Sigmoid colon (tissue), 7 donors: ENCODE measurements around the gene NPS. TPM values are rescaled to one million over a fixed set of nuclear protein-coding genes. Genes with fewer than 3 reads are reported as not detected.

ENCODE experiments used
- DNase-seq: peaks from one replicate; pipeline ENCODE4 v3.0.0-alpha.2; 2019
- H3K27ac ChIP-seq, 4 donors: fragments of 200-600 bp; sonication (generic); one replicate each; pipeline ENCODE4 v1.5.1; 2016 to 2019; ENCODE audit warnings: mild to moderate bottlenecking in 1 of 4
- H3K27me3 ChIP-seq, 3 donors: fragments of 200-600 bp; sonication (generic); one replicate each; pipeline ENCODE4 v1.5.1; 2019; ENCODE audit warnings: mild to moderate bottlenecking in 1 of 3
- H3K36me3 ChIP-seq, 4 donors: fragments of 200-600 bp; sonication (generic); one replicate each; pipeline ENCODE4 v1.5.1; 2016 to 2019
- H3K4me1 ChIP-seq, 4 donors: fragments of 200-600 bp; sonication (generic); one replicate each; pipeline ENCODE4 v1.5.1; 2017 to 2019
- H3K4me3 ChIP-seq, 4 donors: fragments of 200-600 bp; sonication (generic); one replicate each; pipeline ENCODE4 v1.5.1; 2017 to 2019; ENCODE audit warnings: mild to moderate bottlenecking in 2 of 4, moderate library complexity in 1 of 4
- H3K9me3 ChIP-seq, 4 donors: fragments of 200-600 bp in 3 of 4; sonication (generic) in 3 of 4; one replicate each; pipeline versions ENCODE4 v1.5.1 to v1.6.1; 2013 to 2019
- CTCF ChIP-seq, 4 experiments: fragments of 450-650 bp in 3 of 4; fragments of 200-600 bp in 1 of 4; IDR thresholded peaks; one replicate each; pipeline ENCODE4 v1.5.1; 2016 to 2019; ENCODE audit warnings: antibody characterized with exemption in 4 of 4, mild to moderate bottlenecking in 3 of 4, moderate library complexity in 2 of 4
- EP300 ChIP-seq, 4 donors: sonication (generic); formaldehyde crosslinking; IDR thresholded peaks; one replicate each; pipeline ENCODE4 v1.6.1; 2017; ENCODE audit warnings: antibody characterized with exemption in 4 of 4
- POLR2A ChIP-seq, 2 donors: fragments of 450-650 bp; IDR thresholded peaks; one replicate each; pipeline ENCODE4 v1.6.1; 2016; ENCODE audit warnings: antibody characterized with exemption in 2 of 2, mild to moderate bottlenecking in 2 of 2, moderate library complexity in 2 of 2
- POLR2AphosphoS5 ChIP-seq, 4 donors: sonication (generic); formaldehyde crosslinking; IDR thresholded peaks; one replicate each; pipeline ENCODE4 v1.6.1; 2017; ENCODE audit warnings: antibody characterized with exemption in 4 of 4
- WGBS, 2 donors: extraction: QIAGEN DNeasy Blood & Tissue Kit; methylation state at CpG; one replicate each; pipeline ENCODE4 v1.1.7; 2013; 5-methylcytosine and 5-hydroxymethylcytosine counted together
- intact Hi-C: fragments of 100-400 bp; cut with DNase I; formaldehyde crosslinking; loops from one replicate; pipeline ENCODE4 v1.15.1; 2023
- polyA plus RNA-seq, 3 donors: library from polyadenylated mRNA; stranded (reverse); fragments of 200-250 nt; gene quantifications; one replicate each; pipeline ENCODE4 v1.2.3, GENCODE V29; 2013
- total RNA-seq, 4 donors: library from RNA; depleted of rRNA; stranded (reverse); fragments of >200 nt; gene quantifications; one replicate each; pipeline ENCODE4 v1.1.0, GENCODE V29; 2016
- donor health status: healthy with polysubstance abuse.
- donor health status: Bipolar disorder and iron deficiency.
- donor health status: healthy.

Gene NPS
- total and polyA plus RNA-seq, 7 donors, result not detected

- DNase-seq, result no peak
- H3K36me3 ChIP-seq, result no peaks in the 10 kb centered on the region
- WGBS, 2 donors, result 38 to 63% methylated on average over 1 of the region's 1 CpG
- no peaks in the 10 kb centered on the region for H3K4me1 ChIP-seq
- H3K27me3 ChIP-seq, result no peaks in the 10 kb centered on the region
- no peak overlapping the region for H3K4me3 ChIP-seq
- intact Hi-C loops, result no loop called here
- H3K9me3 ChIP-seq, result peaks cover 0 to 2% (median under 1%) of the 10 kb centered on the region in 4 donors
- H3K27ac ChIP-seq, result no peak overlapping the region
- TF ChIP-seq CTCF (IDR thresholded peaks at IDR 0.05) (no peak), POLR2A (IDR thresholded peaks at IDR 0.05) (no peak), POLR2AphosphoS5 (IDR thresholded peaks at IDR 0.05) (no peak), EP300 (IDR thresholded peaks at IDR 0.05) (no peak)
Measured at GRCh38 chr10:127571386-127571785, 22.3 kb downstream of the NPS start.

- no peak for DNase-seq
- no peaks in the 10 kb centered on the region for H3K36me3 ChIP-seq
- WGBS, 2 donors, result 59 to 76% methylated on average over 3 of the region's 3 CpGs
- TF ChIP-seq EP300 (IDR thresholded peaks at IDR 0.05) (no peak), POLR2A (IDR thresholded peaks at IDR 0.05) (no peak), POLR2AphosphoS5 (IDR thresholded peaks at IDR 0.05) (no peak), CTCF (IDR thresholded peaks at IDR 0.05) (no peak)
- H3K4me3 ChIP-seq, result no peak overlapping the region
- H3K27ac ChIP-seq, result no peak overlapping the region
- no peaks in the 10 kb centered on the region for H3K27me3 ChIP-seq
- intact Hi-C loops, result no loop called here
- peaks cover 0 to 8% (median 0%) of the 10 kb centered on the region in 4 donors for H3K4me1 ChIP-seq
- peaks cover 0 to 2% (median under 1%) of the 10 kb centered on the region in 4 donors for H3K9me3 ChIP-seq
Measured at GRCh38 chr10:127576051-127576450, 26.9 kb downstream of the NPS start.

GRCh38 chr10:127576740-127577161 is 27.6 kb downstream of the NPS start:
- DNase-seq, result no peak
- intact Hi-C loops, result no loop called here
- Histone ChIP-seq H3K4me1 (peaks cover 0 to 8% (median 0%) of the 10 kb centered on the region in 4 donors), H3K27ac (no peak overlapping the region), H3K27me3 (no peaks in the 10 kb centered on the region), H3K36me3 (no peaks in the 10 kb centered on the region), H3K9me3 (peaks cover 0 to 2% (median under 1%) of the 10 kb centered on the region in 4 donors), H3K4me3 (no peak overlapping the region)
- no peak for TF ChIP-seq EP300 (IDR thresholded peaks at IDR 0.05)
- 19 to 27% methylated on average over 6 of the region's 6 CpGs for WGBS, 2 donors

- 73 to 78% methylated on average over 8 of the region's 8 CpGs for WGBS, 2 donors
- no peak for DNase-seq
- Histone ChIP-seq H3K4me1 (peaks cover 0 to 8% (median 0%) of the 10 kb centered on the region in 4 donors), H3K36me3 (no peaks in the 10 kb centered on the region), H3K27me3 (no peaks in the 10 kb centered on the region), H3K9me3 (peaks cover 0 to 2% (median under 1%) of the 10 kb centered on the region in 4 donors), H3K27ac (no peak overlapping the region), H3K4me3 (no peak overlapping the region)
- no peak for TF ChIP-seq POLR2AphosphoS5 (IDR thresholded peaks at IDR 0.05)
- no peak for TF ChIP-seq EP300 (IDR thresholded peaks at IDR 0.05)
- no peak for TF ChIP-seq POLR2A (IDR thresholded peaks at IDR 0.05)
- TF ChIP-seq CTCF (IDR thresholded peaks at IDR 0.05), result no peak
- intact Hi-C loops, result no loop called here
Measured at GRCh38 chr10:127577376-127578258, 28.5 kb downstream of the NPS start.

GRCh38 chr10:127578259-127578960 is 29.3 kb downstream of the NPS start:
- DNase-seq, result no peak
- intact Hi-C loops, result no loop called here
- WGBS, 2 donors, result 64 to 70% methylated on average over 10 of the region's 10 CpGs

More at GRCh38 chr10:127578259-127578960, 29.3 kb downstream of the NPS start:
- TF ChIP-seq CTCF (IDR thresholded peaks at IDR 0.05) (no peak), EP300 (IDR thresholded peaks at IDR 0.05) (no peak), POLR2A (IDR thresholded peaks at IDR 0.05) (no peak), POLR2AphosphoS5 (IDR thresholded peaks at IDR 0.05) (no peak)
- no peak overlapping the region for H3K27ac ChIP-seq
- no peaks in the 10 kb centered on the region for H3K27me3 ChIP-seq
- no peak overlapping the region for H3K4me3 ChIP-seq
- H3K36me3 ChIP-seq, result no peaks in the 10 kb centered on the region
- peaks cover 0 to 2% (median under 1%) of the 10 kb centered on the region in 4 donors for H3K9me3 ChIP-seq
- peaks cover 0 to 8% (median 0%) of the 10 kb centered on the region in 4 donors for H3K4me1 ChIP-seq
